ENCODE results near the gene CNTROB.
A peak's percentile ranks its signal among the peaks of the same experiment; 100 is the strongest.

CNTROB gene, protein sequence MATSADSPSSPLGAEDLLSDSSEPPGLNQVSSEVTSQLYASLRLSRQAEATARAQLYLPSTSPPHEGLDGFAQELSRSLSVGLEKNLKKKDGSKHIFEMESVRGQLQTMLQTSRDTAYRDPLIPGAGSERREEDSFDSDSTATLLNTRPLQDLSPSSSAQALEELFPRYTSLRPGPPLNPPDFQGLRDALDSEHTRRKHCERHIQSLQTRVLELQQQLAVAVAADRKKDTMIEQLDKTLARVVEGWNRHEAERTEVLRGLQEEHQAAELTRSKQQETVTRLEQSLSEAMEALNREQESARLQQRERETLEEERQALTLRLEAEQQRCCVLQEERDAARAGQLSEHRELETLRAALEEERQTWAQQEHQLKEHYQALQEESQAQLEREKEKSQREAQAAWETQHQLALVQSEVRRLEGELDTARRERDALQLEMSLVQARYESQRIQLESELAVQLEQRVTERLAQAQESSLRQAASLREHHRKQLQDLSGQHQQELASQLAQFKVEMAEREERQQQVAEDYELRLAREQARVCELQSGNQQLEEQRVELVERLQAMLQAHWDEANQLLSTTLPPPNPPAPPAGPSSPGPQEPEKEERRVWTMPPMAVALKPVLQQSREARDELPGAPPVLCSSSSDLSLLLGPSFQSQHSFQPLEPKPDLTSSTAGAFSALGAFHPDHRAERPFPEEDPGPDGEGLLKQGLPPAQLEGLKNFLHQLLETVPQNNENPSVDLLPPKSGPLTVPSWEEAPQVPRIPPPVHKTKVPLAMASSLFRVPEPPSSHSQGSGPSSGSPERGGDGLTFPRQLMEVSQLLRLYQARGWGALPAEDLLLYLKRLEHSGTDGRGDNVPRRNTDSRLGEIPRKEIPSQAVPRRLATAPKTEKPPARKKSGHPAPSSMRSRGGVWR

DNA sequence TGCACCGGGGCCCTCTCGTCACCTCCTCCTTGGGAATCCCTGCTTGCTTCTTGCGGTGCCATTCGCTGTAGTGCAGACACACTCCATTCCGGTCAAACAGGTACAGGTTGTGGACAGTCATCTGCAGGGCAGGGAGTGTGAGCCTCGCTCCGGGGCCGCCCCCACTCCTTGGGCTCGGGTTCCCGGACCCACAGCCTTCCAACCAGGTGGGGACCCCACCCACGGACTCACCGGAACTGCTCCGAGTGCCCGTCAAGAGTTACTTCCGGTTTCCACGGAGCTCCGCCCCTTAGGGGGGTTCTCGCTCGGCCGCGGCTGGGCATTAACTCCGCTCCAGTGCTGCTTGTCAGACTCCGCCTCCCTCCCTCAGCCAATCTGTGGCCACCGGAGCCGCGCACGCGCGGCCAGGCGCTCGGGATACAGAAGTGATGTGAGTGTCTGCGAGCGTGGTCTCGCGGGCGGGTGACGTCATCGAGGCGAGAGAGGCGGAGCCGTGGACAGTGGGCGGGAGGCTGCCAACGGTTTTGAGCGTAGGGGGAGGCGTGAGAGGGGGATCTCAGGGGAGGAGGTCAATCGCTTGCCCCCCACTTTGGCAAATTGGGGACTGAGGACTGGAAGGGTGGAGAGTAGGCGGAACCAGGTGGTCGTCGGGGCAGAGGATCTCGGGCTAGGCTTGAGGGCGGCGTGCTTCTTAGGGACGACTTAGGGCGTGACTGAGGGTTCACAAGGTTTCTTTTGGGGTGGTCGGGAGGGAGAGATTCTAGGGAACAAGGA, at the start of gene CNTROB, which contains the start of gene TRAPPC1:
Gene CNTROB (plus strand): TSS at position 498 of the 774 bp plus-strand sequence. CDS start 874 bp downstream, outside the sequence.
Gene TRAPPC1 (minus strand): TSS at position 238 of the 774 bp plus-strand sequence. CDS start 117 bp downstream, at position 121.
- peak; percentile 93 to 100 (median 99) for DNase-seq

DNA sequence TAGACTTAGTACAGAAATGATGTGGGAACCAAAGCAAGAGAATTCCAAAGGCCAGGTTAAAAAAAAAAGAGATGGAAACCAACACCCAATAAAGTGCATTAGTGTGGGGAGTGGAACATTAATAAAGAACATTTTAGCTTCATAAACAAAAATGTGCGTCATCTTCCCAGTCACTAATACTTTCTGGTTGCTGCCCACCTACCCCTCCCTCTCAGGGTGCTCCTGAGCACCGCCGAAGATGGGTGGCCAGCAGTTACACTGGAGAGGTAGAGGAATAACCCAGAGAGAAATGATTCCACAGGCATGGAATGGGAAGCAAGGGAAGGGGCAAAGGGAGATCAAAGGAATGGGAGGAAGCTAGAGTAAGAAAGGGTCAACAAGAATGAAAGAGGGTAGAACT, 49.4 kb upstream of the CNTROB start:
- no peak for DNase-seq

DNA sequence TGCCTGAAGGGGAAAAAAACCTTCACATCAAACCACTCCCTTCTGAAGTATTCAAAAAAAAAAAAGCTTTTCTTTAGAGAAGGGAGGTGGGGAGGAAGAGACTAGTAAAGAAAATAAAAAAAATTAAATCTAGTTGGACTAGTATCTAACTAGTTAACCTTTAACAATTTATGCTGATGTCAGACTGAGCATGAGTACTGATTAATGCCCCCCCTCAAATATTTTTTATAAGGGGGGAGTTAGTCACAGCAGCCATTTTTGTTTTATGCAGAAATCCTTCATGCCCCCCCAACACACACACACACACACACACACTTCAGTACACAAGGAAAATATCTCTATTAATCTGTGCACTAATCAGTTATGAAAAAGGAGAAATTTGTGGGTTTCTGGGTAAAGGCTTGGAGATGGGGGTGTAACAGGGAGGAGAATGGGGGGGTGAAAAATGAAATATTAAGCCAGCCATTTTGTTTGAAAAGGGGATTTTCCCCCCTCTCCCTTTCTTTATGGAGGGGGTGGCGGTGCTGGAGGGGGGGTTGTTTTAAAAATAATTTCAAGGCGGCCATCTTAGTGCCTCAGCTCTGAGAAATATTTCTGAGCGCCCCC, 48.1 kb upstream of the CNTROB start:
- no peak for DNase-seq

DNA sequence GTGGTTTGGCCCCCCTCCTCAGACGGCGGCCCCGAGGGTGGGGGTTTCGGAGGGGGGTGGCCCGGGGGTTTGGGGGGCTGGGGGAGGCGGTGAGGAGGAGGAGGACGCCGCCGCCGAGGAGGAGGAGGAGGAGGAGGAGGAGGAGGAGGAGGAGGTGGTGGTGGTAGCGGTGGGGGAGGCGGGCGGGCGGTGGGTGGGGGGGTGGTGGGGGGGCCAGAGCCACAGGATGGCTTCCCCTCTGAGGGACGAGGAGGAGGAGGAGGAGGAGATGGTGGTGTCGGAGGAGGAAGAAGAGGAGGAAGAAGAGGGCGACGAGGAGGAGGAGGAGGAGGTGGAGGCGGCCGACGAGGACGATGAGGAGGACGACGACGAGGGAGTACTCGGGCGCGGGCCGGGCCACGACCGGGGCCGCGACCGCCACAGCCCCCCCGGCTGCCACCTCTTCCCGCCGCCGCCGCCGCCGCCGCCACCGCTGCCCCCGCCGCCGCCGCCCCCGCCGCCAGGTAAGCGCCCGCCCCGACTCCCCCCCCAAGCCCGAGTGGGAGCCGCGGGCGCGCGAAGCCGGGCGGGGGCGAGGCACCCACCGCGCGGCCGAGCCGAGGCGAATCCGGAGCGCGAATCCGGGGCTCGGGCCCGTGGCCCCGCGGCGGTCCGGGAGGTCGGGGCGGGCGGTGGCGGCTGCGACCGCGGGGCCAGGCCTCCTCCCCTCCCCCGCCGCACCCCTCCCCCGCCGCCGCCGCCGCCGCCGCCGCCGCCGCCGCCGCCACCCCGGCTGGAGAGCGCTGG, 47.2 kb upstream of the CNTROB start:
- DNase-seq: no peak

DNA sequence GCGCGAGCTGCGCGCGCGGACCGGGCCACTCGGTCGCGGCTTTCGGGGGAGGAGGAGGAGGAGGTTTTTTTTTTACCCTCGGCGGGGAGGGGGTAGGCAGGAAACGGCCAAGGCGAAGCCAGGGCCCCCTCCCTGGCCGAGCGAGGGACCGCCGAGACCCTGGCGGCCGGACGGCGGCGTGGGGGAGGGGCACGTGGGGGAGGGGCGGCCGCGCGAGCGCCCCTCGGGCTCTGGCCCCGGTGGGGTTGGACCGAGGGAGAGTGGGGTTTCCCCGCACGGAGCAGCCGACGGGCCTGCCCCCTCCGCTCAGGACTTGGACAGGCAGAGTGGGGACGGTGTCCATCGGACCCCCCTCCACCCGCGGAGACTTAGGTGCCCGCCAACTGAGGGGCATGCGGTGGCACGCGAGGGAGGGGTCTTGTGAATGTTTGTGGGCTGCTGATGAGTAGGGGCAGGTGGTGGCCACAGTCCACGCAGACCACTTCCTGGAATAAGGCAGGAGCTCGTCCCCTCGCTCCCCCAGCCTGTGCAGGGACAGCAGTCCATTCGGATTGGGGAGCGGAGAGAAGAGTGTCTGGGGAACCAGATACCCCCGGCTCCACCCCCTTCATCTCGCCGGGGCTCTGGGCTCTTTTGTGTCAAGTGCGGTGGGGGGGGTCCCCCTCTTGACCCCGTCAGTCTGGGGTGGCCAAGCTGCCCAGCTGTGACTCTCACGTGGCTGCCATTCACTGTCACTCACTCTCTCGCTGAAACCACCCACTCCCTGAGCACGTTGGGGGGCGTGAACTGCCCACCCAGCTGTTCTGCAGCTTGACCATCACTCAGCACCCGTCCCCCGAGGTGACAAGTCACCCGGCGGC, 46.4 kb upstream of the CNTROB start:
- peak in 4 of 14 donors; percentile 24 to 48 (median 36) for DNase-seq

DNA sequence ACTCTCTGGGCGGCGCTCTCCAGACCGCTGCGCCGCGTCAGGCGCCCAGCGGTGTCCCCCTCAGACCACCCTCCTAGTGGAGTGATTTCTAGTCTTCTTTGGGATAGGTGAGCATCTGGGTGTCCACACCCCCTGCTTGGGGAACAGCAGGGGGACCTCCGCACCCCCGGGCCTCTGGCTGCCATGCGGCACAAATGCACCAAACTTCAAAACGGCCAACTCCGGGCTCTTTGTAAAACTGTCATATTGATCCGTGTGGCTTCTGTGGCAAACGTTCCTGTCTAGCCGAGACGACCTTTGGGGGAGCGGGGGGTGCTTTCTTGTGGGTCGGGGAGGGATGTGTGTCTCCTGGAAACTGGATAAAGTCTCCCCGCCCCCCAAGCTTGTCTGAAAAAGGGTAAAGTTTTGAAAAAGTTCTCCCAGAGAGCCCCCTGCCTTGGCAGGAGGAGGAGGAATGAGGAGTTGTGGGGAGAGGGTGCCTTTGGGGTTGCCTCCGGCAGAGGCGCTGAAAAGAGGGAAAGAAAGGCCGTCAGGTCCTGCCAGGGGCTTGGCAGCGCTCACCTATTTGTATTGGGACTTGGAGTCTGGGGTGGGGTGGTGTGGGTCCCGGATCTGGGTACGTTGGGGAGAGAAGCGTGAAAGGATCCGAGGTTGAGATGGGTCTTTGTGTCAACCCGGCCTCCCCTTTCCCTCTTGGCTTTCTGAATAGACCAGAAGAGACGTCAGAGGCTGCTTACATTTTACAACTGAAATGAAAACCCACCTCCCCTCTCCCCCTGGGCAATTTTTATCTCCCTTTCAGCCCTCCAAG, 45.6 kb upstream of the CNTROB start:
- DNase-seq: peak in 4 of 14 donors; percentile 13 to 40 (median 24)

DNA sequence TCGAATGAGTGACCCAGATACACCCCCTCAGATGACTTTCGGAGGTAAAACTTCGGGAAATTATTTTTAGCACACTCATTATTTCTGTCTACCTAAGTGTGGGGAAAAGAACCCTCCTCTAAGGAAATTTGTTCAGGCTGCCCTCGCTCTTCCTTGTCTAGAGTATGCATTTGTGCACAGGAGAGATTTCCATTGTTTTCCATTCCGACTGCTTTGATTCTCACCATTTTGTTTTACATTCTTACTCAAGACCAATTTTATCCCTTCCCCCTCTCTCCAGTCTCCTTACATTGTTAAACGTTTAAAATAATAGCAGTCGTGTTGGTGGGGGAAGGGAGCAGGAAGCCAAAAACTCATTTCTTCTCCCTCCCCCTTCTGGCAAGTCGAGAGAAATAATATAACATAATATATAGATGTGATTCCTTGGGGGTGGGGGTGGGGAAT, 44.9 kb upstream of the CNTROB start:
- DNase-seq: no peak

DNA sequence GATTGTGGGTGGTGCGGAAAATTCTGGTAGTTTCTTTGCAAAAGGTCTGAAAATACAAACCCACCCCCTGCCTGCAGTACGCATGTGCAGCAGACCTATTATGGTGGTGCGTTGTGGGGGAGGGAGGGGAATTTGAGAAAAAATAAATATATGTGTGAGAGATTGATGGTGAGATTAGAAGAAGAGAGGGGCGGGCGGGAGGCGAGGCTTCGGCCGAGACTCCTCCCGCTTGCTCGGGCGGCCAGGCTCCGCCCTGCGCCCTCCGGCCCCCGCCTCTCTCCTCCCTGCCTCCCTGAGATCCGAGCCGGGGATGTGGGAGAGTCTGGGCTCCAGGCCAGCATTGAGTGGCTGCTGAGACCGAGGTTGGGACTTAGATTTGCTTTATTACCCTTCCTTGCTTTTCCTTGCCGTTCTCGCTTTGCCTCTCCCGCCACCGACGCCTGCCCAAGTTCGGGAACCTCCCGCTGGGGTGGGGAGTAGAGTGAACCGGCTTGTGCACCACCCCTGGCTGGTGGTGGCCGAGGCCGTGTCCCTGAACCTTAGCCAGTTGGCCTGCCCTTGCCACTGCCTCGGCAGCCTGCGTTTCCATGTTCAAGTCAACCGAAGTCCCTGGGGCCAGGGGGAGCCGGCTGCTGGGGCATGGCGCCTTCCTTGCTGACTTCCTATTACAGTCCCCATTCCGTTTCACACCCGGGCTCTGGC, 44.4 kb upstream of the CNTROB start:
- DNase-seq: peak in 13 of 14 donors; percentile 45 to 88 (median 77)

DNA sequence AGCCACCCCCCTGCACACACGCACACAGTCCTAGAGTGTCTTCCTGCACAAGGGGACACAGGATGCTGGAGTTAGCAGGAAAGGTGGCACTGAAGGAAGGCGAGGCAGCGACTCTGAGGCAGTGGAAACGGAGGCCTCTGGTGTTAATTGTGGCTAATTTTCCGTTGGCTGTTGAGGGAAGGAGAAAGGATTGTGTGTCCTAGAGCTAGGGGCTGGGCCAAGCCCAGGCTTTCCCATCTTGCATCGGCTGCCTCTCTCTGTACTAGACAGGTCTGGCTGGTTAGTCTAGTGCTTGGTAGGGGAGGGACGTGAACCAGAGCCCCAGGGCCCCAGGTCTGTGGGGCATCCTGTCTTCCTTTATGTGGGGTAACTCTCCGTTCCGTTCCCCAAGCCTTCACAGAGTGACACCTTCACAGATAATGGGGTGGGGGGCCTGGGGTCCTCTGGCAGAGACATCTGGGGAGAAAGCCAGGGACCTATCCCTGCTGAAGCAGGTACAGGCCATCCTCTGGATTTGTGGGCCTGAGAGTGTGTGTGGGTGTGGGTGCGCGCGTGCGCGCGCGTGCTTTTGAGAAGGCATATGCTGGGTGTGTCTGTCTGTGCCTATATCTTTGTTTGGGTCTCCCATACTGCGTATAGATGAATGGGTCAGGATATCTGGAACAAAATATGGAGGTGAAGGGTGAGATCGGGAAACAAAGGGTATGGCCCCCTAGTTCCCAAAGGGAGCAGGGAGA, 43.7 kb upstream of the CNTROB start, which contains the start of gene CHD3:
Gene CHD3 (plus strand): TSS at position 606 of the 737 bp plus-strand sequence. CDS start 212 bp downstream, outside the sequence.
- DNase-seq: no peak

DNA sequence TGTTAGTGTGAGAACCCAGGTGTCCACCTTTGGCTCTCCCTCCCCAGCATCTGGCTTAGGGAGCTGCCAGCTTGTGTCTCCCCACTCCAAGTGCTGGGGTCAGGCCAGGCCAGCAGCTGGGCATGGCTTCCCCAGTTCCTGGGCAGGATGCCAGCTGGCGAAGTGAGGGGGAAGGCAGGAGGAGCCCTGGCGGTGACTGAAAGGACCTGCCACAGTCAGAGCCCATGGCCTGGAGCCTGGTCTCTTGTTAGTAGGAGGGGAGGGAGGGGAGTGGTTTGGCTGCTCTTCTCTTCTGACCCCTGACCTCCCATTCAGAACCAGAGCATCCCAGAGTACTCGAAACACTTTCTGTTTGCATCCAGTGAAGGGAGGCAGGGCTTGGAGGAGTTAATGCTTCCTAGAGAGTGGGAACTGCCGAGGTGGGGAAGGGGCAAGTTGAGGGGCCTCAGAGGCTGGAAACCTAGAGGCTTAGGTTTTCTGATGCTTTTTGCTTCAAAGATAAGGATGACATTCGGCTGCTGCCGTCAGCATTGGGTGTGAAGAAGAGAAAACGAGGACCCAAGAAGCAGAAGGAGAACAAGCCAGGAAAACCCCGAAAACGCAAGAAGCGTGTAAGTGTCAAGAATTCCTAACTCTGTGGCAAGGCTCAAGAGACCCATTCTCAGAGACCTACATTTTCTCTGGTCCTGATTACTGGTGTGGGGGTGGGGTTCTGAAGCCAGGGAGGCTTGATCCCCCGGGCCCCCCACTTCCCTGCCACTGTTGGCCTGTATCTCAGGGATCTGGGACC, 42.6 kb upstream of the CNTROB start:
- peak; percentile 57 to 98 (median 93) for DNase-seq

DNA sequence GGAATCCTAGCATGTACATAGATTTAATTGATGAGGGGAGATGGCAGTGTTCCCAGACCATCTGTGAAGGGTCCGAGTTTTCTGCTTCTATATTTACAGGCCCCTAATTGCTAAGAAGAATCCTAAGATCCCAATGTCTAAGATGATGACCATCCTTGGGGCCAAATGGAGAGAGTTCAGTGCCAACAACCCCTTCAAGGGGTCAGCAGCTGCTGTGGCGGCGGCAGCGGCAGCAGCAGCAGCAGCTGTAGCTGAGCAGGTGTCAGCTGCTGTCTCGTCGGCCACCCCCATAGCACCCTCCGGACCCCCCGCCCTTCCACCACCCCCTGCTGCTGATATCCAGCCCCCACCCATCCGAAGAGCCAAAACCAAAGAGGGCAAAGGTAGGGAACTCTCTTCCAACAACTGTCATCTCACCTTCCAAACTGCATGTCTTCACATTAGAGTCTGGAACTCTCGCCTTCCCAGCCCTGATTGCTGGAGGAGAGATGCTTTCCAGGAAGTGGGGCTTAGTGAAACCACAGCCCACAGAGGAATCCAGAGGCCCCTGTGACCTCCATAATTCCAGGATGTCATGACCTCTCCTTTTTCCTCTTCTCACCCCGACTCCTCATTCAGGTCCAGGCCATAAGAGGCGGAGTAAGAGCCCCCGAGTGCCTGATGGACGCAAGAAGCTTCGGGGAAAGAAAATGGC, 38.7 kb upstream of the CNTROB start:
- DNase-seq: no peak

DNA sequence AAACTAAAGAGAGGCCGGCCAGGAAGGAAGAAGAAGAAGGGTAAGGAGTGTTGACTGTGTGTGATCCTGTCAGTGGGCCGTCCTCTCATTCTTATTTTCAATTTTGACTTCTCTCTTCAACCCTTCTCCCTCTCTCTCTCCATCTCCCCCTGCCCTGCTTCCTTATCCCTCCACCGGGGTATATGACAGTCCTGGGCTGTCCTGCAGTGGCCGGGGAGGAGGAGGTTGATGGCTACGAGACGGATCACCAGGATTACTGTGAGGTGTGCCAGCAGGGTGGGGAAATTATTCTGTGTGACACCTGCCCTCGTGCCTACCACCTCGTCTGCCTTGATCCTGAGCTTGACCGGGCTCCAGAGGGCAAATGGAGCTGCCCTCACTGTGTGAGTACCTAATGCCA, 37.8 kb upstream of the CNTROB start:
- no peak for DNase-seq

DNA sequence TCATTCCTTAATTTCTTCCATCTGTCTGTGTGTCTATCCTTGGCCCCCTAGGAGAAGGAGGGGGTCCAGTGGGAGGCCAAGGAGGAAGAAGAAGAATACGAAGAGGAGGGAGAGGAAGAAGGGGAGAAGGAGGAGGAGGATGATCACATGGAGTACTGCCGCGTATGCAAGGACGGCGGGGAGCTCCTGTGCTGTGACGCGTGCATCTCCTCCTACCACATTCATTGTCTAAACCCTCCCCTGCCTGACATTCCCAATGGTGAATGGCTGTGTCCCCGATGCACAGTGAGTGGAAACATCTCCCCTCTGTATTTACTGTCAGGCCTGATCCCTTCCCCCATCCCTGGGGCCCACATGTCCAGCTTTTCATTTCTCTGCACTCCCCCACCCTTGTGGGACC, 37.1 kb upstream of the CNTROB start:
- no peak for DNase-seq

DNA sequence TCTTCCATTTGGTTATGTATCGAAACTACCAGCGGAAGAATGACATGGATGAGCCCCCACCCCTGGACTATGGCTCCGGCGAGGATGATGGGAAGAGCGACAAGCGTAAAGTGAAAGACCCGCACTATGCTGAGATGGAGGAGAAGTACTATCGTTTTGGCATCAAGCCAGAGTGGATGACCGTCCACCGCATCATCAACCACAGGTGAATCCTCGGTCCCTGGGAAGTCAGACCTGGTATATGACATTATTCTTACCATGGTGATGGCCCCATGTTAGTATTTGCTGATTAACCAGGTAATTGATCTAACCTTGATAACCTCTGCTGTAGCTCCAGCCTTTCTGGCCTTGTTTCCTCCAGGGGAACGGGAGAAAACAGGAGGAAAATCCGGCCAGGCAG, 34.9 kb upstream of the CNTROB start:
- DNase-seq: no peak

DNA sequence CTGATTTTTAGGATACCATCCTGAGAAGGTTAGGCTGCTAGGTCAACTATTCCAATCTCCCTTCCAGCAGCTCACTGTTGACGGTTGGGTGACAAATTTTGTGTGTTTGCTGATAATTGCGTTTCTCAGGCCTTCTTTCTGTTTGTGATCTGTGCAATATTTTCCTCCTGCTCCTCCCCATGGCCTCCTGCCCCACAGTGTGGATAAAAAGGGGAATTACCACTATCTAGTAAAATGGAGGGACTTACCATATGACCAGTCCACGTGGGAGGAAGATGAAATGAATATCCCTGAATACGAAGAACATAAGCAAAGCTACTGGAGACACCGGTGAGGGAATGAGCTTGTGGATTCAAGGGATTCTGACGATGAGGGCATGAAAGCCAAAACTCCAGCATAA, 34.2 kb upstream of the CNTROB start:
- peak in 2 of 14 donors; percentile 13 to 24 for DNase-seq

Data from C1 segment of cervical spinal cord (tissue), 14 donors.